Left ventricle myocardium inferior (tissue), 1 donor: Measurements from ENCODE around the gene UXS1. TPM values are rescaled to one million over a fixed set of nuclear protein-coding genes. Genes with fewer than 3 reads are reported as not detected.

Experiments used
- DNase-seq: peaks from one replicate; pipeline ENCODE4 v3.0.0-alpha.2; 2020
- H3K27ac ChIP-seq: fragments of 200-600 bp; replicated peaks from 2 replicates; pipeline ENCODE4 v1.8.0; 2021
- H3K27me3 ChIP-seq: fragments of 200-600 bp; 2 replicates; pipeline ENCODE4 v1.8.0; 2021; ENCODE audit warnings: low read depth
- H3K36me3 ChIP-seq: fragments of 200-600 bp; 2 replicates; pipeline ENCODE4 v1.8.0; 2021
- H3K4me1 ChIP-seq: fragments of 200-600 bp; 2 replicates; pipeline ENCODE4 v1.8.0; 2021
- H3K4me3 ChIP-seq: fragments of 200-600 bp; 2 replicates; pipeline ENCODE4 v1.8.0; 2021; ENCODE audit warnings: mild to moderate bottlenecking, moderate library complexity
- H3K9me3 ChIP-seq: fragments of 200-600 bp; replicated peaks from 2 replicates; pipeline ENCODE4 v1.8.0; 2021
- intact Hi-C: fragments of 100-400 bp; cut with micrococcal nuclease; formaldehyde crosslinking; loops from one replicate; pipeline ENCODE4 v1.11.0; 2022
- total RNA-seq: library from RNA; stranded (reverse); fragmentation: NEBNext Ultra II Directional; extraction: Animal tissue kit (Norgen Biotek cat#: 25700); gene quantifications from one replicate; pipeline ENCODE4 v1.2.1, GENCODE V29; 2021
- TF ChIP-seq, protein P1 (sequence below): fragments of 200-600 bp; IDR thresholded peaks from 2 replicates; pipeline ENCODE4 v1.8.0; 2021; ENCODE audit warnings: antibody characterized with exemption, mild to moderate bottlenecking, borderline replicate concordance
- donor health status: DM: no; HTN: yes; CAD: no; lungs with severe emphysema.

UXS1 gene
- total RNA-seq, 1 donor from 2014 or later, result 26.7 TPM

DNA sequence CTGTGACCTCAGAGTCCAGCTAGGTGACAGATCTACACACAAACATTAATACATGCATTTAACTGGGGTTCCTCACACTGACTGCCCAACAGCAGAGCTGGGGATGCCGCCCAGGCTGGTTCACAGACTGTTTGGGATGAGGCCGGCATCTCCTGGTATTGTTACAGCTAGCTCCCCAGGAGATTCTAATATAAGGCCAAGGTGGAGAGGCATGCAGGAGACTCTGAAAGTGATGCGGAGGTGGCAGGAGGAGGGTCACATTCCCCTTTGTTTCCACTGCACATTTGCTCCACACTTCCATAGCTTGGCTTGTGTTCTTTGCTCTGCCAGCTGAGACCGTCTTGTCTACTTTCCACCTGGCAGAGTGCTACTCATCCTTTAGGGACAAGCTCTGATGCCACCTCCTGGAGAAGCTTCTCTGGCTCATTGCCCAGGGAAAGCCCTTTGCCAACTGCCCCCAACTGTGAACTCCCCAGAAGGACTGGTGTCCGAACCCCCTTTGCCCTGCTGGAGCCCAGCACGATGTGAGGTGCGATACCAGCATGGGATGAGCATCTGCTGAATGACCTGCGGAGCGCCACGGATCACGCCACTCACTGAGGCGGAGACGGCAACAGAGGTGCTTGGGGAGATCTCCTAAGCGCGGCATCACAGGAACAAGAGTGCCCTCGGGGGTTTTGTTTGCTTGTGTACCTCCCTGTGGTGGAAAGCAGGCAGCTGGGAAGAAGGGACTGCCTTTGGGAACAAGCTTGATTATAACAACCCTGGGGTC lies 88.8 kb downstream of the UXS1 start:
- DNase-seq, result no peak
- TF ChIP-seq, protein P1, sequence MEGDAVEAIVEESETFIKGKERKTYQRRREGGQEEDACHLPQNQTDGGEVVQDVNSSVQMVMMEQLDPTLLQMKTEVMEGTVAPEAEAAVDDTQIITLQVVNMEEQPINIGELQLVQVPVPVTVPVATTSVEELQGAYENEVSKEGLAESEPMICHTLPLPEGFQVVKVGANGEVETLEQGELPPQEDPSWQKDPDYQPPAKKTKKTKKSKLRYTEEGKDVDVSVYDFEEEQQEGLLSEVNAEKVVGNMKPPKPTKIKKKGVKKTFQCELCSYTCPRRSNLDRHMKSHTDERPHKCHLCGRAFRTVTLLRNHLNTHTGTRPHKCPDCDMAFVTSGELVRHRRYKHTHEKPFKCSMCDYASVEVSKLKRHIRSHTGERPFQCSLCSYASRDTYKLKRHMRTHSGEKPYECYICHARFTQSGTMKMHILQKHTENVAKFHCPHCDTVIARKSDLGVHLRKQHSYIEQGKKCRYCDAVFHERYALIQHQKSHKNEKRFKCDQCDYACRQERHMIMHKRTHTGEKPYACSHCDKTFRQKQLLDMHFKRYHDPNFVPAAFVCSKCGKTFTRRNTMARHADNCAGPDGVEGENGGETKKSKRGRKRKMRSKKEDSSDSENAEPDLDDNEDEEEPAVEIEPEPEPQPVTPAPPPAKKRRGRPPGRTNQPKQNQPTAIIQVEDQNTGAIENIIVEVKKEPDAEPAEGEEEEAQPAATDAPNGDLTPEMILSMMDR, result no peak
- intact Hi-C loops, result no loop called here
- peaks cover 10% of the 10 kb centered on the region for H3K36me3 ChIP-seq
- no peaks in the 10 kb centered on the region for H3K9me3 ChIP-seq
- peaks cover 17% of the 10 kb centered on the region for H3K4me1 ChIP-seq
- H3K4me3 ChIP-seq, result no peak overlapping the region
- no peak overlapping the region for H3K27ac ChIP-seq
- H3K27me3 ChIP-seq, result no peaks in the 10 kb centered on the region

DNA sequence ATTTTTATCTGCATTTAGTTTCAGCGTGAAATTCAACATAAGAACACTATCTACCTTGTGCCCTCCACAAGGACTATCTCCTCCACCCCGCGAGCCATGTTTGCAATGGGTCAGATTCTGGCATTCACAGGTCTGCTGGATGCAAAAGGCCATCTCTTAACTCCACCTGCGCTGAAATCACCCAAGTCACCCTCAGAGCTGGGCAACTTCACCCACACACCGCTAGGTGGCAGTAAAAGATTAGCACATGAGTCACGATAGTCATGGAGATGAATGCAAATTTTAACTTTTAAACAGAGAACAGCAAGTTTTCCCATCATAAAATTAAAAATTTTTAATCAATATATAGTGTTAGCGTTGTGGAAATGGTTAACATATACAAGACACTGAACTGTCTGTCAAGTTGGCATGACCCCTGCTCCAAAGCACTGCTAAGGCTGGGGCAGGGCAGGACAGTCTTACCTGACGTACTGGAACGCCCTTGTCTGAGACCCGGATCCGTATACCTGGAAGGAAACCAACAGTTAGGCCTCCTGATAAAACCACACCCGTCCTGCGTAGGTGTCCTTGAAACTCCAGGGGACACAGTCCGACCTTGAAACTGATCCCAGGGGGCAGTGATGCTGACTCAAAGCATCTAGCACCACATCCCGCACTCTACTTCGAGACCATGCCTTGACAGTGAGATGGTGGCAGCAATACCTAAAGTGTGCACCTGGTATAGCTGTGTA lies 89.6 kb downstream of the UXS1 start:
- intact Hi-C loops, result loop anchor here (5.0 kb wide), 1 partner anchor 478 kb away; no protein-coding TSS in a partner anchor
- H3K27ac ChIP-seq, result no peak overlapping the region
- no peaks in the 10 kb centered on the region for H3K9me3 ChIP-seq
- TF ChIP-seq, protein P1, result peak; percentile 98
- peaks cover 17% of the 10 kb centered on the region for H3K36me3 ChIP-seq
- no peak for DNase-seq
- no peaks in the 10 kb centered on the region for H3K27me3 ChIP-seq
- no peak overlapping the region for H3K4me3 ChIP-seq
- peaks cover 17% of the 10 kb centered on the region for H3K4me1 ChIP-seq

DNA sequence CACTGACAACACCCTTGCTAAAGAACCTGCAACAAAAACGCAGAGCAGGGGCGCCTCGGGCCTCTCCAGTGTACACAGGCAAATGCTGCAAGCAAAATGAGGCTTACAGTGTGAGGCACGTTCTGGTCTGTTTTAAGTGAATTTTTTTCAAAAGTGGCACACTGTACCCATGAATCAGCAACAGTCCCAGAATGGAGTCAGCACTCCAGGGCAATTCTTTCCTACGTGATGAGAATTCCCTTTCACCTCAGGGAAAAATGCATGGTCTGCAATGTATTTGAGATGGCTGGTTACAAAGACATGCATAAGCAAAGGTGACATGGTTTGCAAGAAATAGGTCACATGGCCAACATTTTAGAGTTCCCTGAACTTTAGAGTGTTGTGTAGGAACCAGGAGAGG lies 94.4 kb downstream of the UXS1 start:
- TF ChIP-seq, protein P1, result no peak
- peaks cover 42% of the 10 kb centered on the region for H3K36me3 ChIP-seq
- no peaks in the 10 kb centered on the region for H3K27me3 ChIP-seq
- no peak overlapping the region for H3K27ac ChIP-seq
- no peaks in the 10 kb centered on the region for H3K4me1 ChIP-seq
- no peak overlapping the region for H3K4me3 ChIP-seq
- no peaks in the 10 kb centered on the region for H3K9me3 ChIP-seq
- intact Hi-C loops, result loop anchor here (5.0 kb wide), 1 partner anchor 483 kb away; no protein-coding TSS in a partner anchor
- DNase-seq, result no peak

DNA sequence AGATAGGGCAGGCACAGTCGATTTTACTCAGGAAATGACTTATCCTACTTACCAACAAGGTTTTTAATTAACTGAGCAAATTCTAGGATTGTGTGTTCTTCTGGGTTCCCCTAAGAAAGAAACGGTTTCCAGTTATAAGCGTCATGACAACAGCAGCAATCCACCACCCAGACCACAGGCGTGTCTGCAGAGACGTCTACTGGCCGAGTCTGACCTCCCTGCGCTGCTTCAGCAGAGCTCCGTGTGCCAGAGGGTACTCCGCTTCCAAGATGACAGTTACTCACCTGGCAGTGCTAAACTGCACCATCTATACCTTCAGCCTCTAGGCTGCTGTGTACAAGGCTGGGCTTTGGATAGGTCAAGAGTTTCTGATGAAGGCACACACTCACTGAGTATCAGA lies 95.4 kb downstream of the UXS1 start:
- H3K4me3 ChIP-seq, result no peak overlapping the region
- TF ChIP-seq, protein P1, result no peak
- no peaks in the 10 kb centered on the region for H3K9me3 ChIP-seq
- no peaks in the 10 kb centered on the region for H3K27me3 ChIP-seq
- H3K4me1 ChIP-seq, result no peaks in the 10 kb centered on the region
- H3K27ac ChIP-seq, result no peak overlapping the region
- DNase-seq, result no peak
- peaks cover 48% of the 10 kb centered on the region for H3K36me3 ChIP-seq
- intact Hi-C loops, result no loop called here

DNA sequence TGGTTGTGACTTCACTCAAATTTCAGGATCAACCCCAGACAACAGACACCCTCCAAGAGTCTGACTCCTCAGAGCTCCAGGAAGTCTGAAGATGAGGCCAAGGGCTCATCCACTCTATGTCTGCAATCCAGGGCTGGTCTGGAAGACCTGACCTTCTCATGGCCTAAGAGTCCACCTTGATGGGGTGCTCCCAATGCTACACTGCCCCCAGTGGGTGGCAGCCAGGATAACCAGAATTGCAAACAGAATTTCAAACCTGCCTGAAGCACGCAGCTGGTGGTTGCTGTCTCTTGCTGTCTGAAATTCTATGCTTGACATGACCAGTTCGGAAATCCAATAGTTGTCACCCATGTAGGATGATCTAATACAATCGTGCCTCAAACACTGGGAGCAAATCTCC lies 96.0 kb downstream of the UXS1 start:
- no peak overlapping the region for H3K4me3 ChIP-seq
- H3K27ac ChIP-seq, result no peak overlapping the region
- TF ChIP-seq, protein P1, result peak; percentile 56
- peaks cover 48% of the 10 kb centered on the region for H3K36me3 ChIP-seq
- no peak for DNase-seq
- no peaks in the 10 kb centered on the region for H3K4me1 ChIP-seq
- no peaks in the 10 kb centered on the region for H3K9me3 ChIP-seq
- H3K27me3 ChIP-seq, result no peaks in the 10 kb centered on the region
- intact Hi-C loops, result no loop called here
